IMR-90 (cell line): ENCODE measurements around the gene FOXO3. TPM values are rescaled to one million over a fixed set of nuclear protein-coding genes. Genes with fewer than 3 reads are reported as not detected.
A peak's percentile ranks its signal among the peaks of the same experiment; 100 is the strongest.

Source experiments
- ATAC-seq: fragments of 200-7000 bp; cut with Tn5 transposase; 2 replicates; pipeline ENCODE4 v1.9.1; 2020; ENCODE audit warnings: low read depth, mild to moderate bottlenecking, moderate library complexity
- BruUV-seq: library from RNA; stranded (reverse); fragments of 400-500 nt; replicated peaks from 2 replicates; lab custom pipeline; 2021; lab: Mats Ljungman, UMichigan
- CTCF ChIA-PET: fragments of 300-600 bp; formaldehyde crosslinking; extraction: SDS; loops from one replicate; lab custom pipeline; 2021; ENCODE audit warnings: antibody characterized with exemption; lab: Yijun Ruan, JAX
- POLR2A ChIA-PET: fragments of 300-600 bp; sonication (Branson Sonifier 250); formaldehyde crosslinking; loops from one replicate; lab custom pipeline; 2022; ENCODE audit warnings: antibody characterized with exemption; ENCODE audit not compliant: unreplicated experiment; lab: Charles Lee
- DNase-seq: peaks from one replicate; pipeline ENCODE4 v3.0.0; 2013
- H2AFZ ChIP-seq: replicated peaks from 2 replicates; pipeline ENCODE3; 2013; ENCODE audit warnings: low read length, mild to moderate bottlenecking; ENCODE audit not compliant: poor library complexity
- H2AK5ac ChIP-seq: 2 replicates; pipeline ENCODE4 v1.6.1; 2013; ENCODE audit warnings: low read depth, low read length, inconsistent platforms
- H2AK9ac ChIP-seq: replicated peaks from 2 replicates; pipeline ENCODE3; 2013; ENCODE audit warnings: mild to moderate bottlenecking, low read depth, low read length, moderate library complexity; ENCODE audit not compliant: poor library complexity
- H2BK120ac ChIP-seq: 2 replicates; pipeline ENCODE4 v1.6.1; 2013; ENCODE audit warnings: low read depth, low read length, inconsistent platforms
- H2BK15ac ChIP-seq: 3 replicates; pipeline ENCODE4 v1.6.1; 2013; ENCODE audit warnings: low read depth, low read length, inconsistent platforms
- H2BK20ac ChIP-seq: 2 replicates; pipeline ENCODE4 v1.6.1; 2013; ENCODE audit warnings: low read depth, mild to moderate bottlenecking, inconsistent platforms, low read length, moderate library complexity
- H2BK5ac ChIP-seq: 2 replicates; pipeline ENCODE4 v1.6.1; 2013; ENCODE audit warnings: mild to moderate bottlenecking, low read depth, low read length, inconsistent platforms; ENCODE audit not compliant: poor library complexity, severe bottlenecking
- H3K14ac ChIP-seq: replicated peaks from 2 replicates; pipeline ENCODE4 v1.6.1; 2013; ENCODE audit warnings: low read depth, low read length, inconsistent platforms
- H3K18ac ChIP-seq: 2 replicates; pipeline ENCODE4 v1.6.1; 2013; ENCODE audit warnings: low read depth, low read length, control low read depth
- H3K23ac ChIP-seq: 2 replicates; pipeline ENCODE4 v1.6.1; 2013; ENCODE audit warnings: low read depth, low read length, inconsistent platforms
- H3K27ac ChIP-seq: 2 replicates; pipeline ENCODE4 v1.5.1; 2013; ENCODE audit warnings: mild to moderate bottlenecking, control low read depth, low read length; ENCODE audit not compliant: insufficient read depth
- H3K27me3 ChIP-seq: 2 replicates; pipeline ENCODE4 v1.6.1; 2013; ENCODE audit warnings: low read length; ENCODE audit not compliant: control insufficient read depth, insufficient read depth
- H3K36me3 ChIP-seq: 2 replicates; pipeline ENCODE4 v1.6.1; 2013; ENCODE audit warnings: low read length, mixed read lengths; ENCODE audit not compliant: control insufficient read depth, insufficient read depth
- H3K4ac ChIP-seq: 2 replicates; pipeline ENCODE4 v1.6.1; 2013; ENCODE audit warnings: low read depth, low read length, inconsistent platforms
- H3K4me1 ChIP-seq: 2 replicates; pipeline ENCODE4 v1.6.1; 2013; ENCODE audit warnings: low read length, mixed read lengths; ENCODE audit not compliant: control insufficient read depth, insufficient read depth
- H3K4me2 ChIP-seq: 2 replicates; pipeline ENCODE4 v1.6.1; 2013; ENCODE audit warnings: low read depth, mild to moderate bottlenecking, control low read depth, low read length, moderate library complexity
- H3K4me3 ChIP-seq: 2 replicates; pipeline ENCODE4 v1.5.1; 2013; ENCODE audit warnings: low read depth, mild to moderate bottlenecking, control low read depth, low read length, moderate library complexity; ENCODE audit not compliant: insufficient read depth
- H3K56ac ChIP-seq: 2 replicates; pipeline ENCODE4 v1.6.1; 2013; ENCODE audit warnings: low read length, inconsistent platforms; ENCODE audit not compliant: insufficient read depth; ENCODE audit errors: extremely low read depth
- H3K79me1 ChIP-seq, 2 experiments: 2 replicates each; pipeline ENCODE4 v1.6.1; 2013; ENCODE audit warnings: low read length in 2 of 2, inconsistent platforms in 1 of 2, low read depth in 1 of 2
- H3K9ac ChIP-seq: 2 replicates; pipeline ENCODE4 v1.6.1; 2013; ENCODE audit warnings: low read depth, low read length, control low read depth
- H3K9me1 ChIP-seq: 2 replicates; pipeline ENCODE4 v1.6.1; 2013; ENCODE audit warnings: low read length, inconsistent platforms; ENCODE audit not compliant: insufficient read depth
- H3K9me3 ChIP-seq: 2 replicates; pipeline ENCODE4 v1.6.1; 2013; ENCODE audit warnings: low read length; ENCODE audit not compliant: control insufficient read depth, insufficient read depth
- H4K20me1 ChIP-seq: 2 replicates; pipeline ENCODE4 v1.6.1; 2013; ENCODE audit warnings: low read length, inconsistent platforms; ENCODE audit not compliant: insufficient read depth
- H4K5ac ChIP-seq: 2 replicates; pipeline ENCODE4 v1.6.1; 2013; ENCODE audit warnings: mild to moderate bottlenecking, low read depth, low read length, control low read depth
- H4K8ac ChIP-seq, 2 experiments: 2 replicates each; pipeline ENCODE4 v1.6.1; 2013; ENCODE audit warnings: low read depth in 2 of 2, low read length in 2 of 2, control low read depth in 1 of 2, inconsistent platforms in 1 of 2
- H4K91ac ChIP-seq: 2 replicates; pipeline ENCODE4 v1.6.1; 2013; ENCODE audit warnings: low read depth, low read length, inconsistent platforms; ENCODE audit not compliant: insufficient read depth
- BHLHE40 ChIP-seq: fragments of 150-350 bp; IDR thresholded peaks from 2 replicates; pipeline ENCODE4 v1.6.1; 2016; ENCODE audit warnings: mild to moderate bottlenecking, low read depth, low read length
- CEBPB ChIP-seq: IDR thresholded peaks from 2 replicates; pipeline ENCODE4 v1.6.1; 2012; ENCODE audit warnings: low read depth, low read length, improper control_type of control experiment
- CHD1 ChIP-seq: IDR thresholded peaks from 2 replicates; pipeline ENCODE4 v1.6.1; 2012; ENCODE audit warnings: low read depth, low read length, improper control_type of control experiment
- CTCF ChIP-seq: conservative IDR thresholded peaks from 2 replicates; pipeline ENCODE4 v1.5.1; 2012; ENCODE audit warnings: mild to moderate bottlenecking, low read depth, low read length, improper control_type of control experiment
- ELK1 ChIP-seq: fragments of 150-350 bp; IDR thresholded peaks from 2 replicates; pipeline ENCODE4 v1.6.1; 2016; ENCODE audit warnings: low read depth, mild to moderate bottlenecking, low read length, moderate library complexity, borderline replicate concordance
- FOS ChIP-seq: fragments of 150-350 bp; IDR thresholded peaks from 2 replicates; pipeline ENCODE4 v1.6.1; 2016; ENCODE audit warnings: low read depth, low read length
- MAFK ChIP-seq: IDR thresholded peaks from 2 replicates; pipeline ENCODE4 v1.6.1; 2012; ENCODE audit warnings: low read depth, low read length, improper control_type of control experiment
- MAZ ChIP-seq: IDR thresholded peaks from 2 replicates; pipeline ENCODE4 v1.6.1; 2012; ENCODE audit warnings: low read depth, mild to moderate bottlenecking, low read length, improper control_type of control experiment, moderate library complexity, borderline replicate concordance
- MXI1 ChIP-seq: IDR thresholded peaks from 2 replicates; pipeline ENCODE4 v1.6.1; 2012; ENCODE audit warnings: low read depth, mild to moderate bottlenecking, low read length, moderate library complexity, borderline replicate concordance
- POLR2A ChIP-seq: IDR thresholded peaks from 2 replicates; pipeline ENCODE4 v1.6.1; 2012; ENCODE audit warnings: mild to moderate bottlenecking, low read depth, low read length
- RAD21 ChIP-seq: IDR thresholded peaks from 2 replicates; pipeline ENCODE4 v1.6.1; 2012; ENCODE audit warnings: low read length, improper control_type of control experiment
- RCOR1 ChIP-seq: IDR thresholded peaks from 2 replicates; pipeline ENCODE4 v1.6.1; 2012; ENCODE audit warnings: mild to moderate bottlenecking, low read length, improper control_type of control experiment; ENCODE audit not compliant: insufficient replicate concordance
- RFX5 ChIP-seq: IDR thresholded peaks from 2 replicates; pipeline ENCODE4 v1.8.0; 2012; ENCODE audit warnings: low read depth, mild to moderate bottlenecking, low read length, moderate library complexity
- SMC3 ChIP-seq: fragments of 150-350 bp; IDR thresholded peaks from 2 replicates; pipeline ENCODE4 v1.6.1; 2016; ENCODE audit warnings: low read depth, mild to moderate bottlenecking, antibody characterized with exemption, low read length, moderate library complexity
- USF2 ChIP-seq: fragments of 150-350 bp; IDR thresholded peaks from 2 replicates; pipeline ENCODE4 v1.6.1; 2017; ENCODE audit warnings: mild to moderate bottlenecking, antibody characterized with exemption, low read length, low read depth
- WGBS, 2 experiments: methylation state at CpG; one replicate each; pipeline versions ENCODE4 v1.1.5 to v1.1.7; 2013; ENCODE audit warnings: missing lambda C conversion rate in 2 of 2; ENCODE audit not compliant: insufficient read length in 1 of 2; ENCODE audit errors: extremely low coverage in 2 of 2; 5-methylcytosine and 5-hydroxymethylcytosine counted together
- dilution Hi-C: fragments of 300-500 bp; cut with HindIII; formaldehyde crosslinking; loops from one replicate; pipeline ENCODE4 v1.14.3; 2018; ENCODE audit warnings: low sequenced_read_pairs; ENCODE audit not compliant: unreplicated experiment
- in situ Hi-C: fragments of 300-500 bp; cut with MboI; formaldehyde crosslinking; loops from 3 replicates; pipeline ENCODE4 v1.14.3; 2019; ENCODE audit warnings: low sequenced_read_pairs, inconsistent platforms, mixed read lengths
- intact Hi-C: fragments of 100-400 bp; cut with micrococcal nuclease; formaldehyde crosslinking; loops from 2 replicates; pipeline ENCODE4 v1.10.0; 2022
- polyA plus RNA-seq, 3 experiments: library from polyadenylated mRNA; depleted of rRNA; stranded (reverse); fragments of >200 nt; gene quantifications; 2 replicates each; pipeline ENCODE4 v1.2.3, GENCODE V29; 2012; ENCODE audit warnings: low replicate concordance in 1 of 3
- total RNA-seq: library from RNA; depleted of rRNA; stranded (reverse); fragments of >200 nt; gene quantifications from 2 replicates; pipeline ENCODE4 v1.2.3, GENCODE V29; 2012

The FOXO3 gene
- total and polyA plus RNA-seq, 2 of the 4 experiments (the other 2 are of a cell fraction) = 17.5 to 38.7 TPM

GRCh38 chr6:108562503-108562993, 1.8 kb downstream of the FOXO3 start:
- Histone ChIP-seq H3K56ac (peak overlapping the region; percentile 93), H3K9me3 (no peaks in the 10 kb centered on the region), H4K8ac (peak overlapping the region; percentile 67 to 68; a peak in 3 of 4 replicates), H3K79me1 (peaks cover 4 to 40% of the 10 kb centered on the region in 2 experiments; a peak in 2 of 4 replicates), H3K36me3 (peaks cover 10% of the 10 kb centered on the region), H2BK15ac (0 out of 3 replicates have a peak overlapping the region, but pooled peaks have one; percentile 3), H4K91ac (peak overlapping the region; percentile 76), H3K27me3 (no peaks in the 10 kb centered on the region), H3K4me3 (peak overlapping the region; percentile 78), H2BK120ac (peak overlapping the region; percentile 38), H3K18ac (peak overlapping the region; percentile 75), H3K4me2 (peak overlapping the region; percentile 90), H4K5ac (no peak overlapping the region), H3K9ac (peak overlapping the region; percentile 93), H2BK20ac (no peak overlapping the region), H2AK5ac (peak overlapping the region; percentile 92), H4K20me1 (peaks cover 40% of the 10 kb centered on the region), H2BK5ac (peak overlapping the region; percentile 91), H3K4me1 (peaks cover 14% of the 10 kb centered on the region), H3K14ac (peak overlapping the region; percentile 50), H3K9me1 (peaks cover 5% of the 10 kb centered on the region), H2AK9ac (peak overlapping the region; percentile 92), H3K23ac (peak overlapping the region; percentile 91), H2AFZ (peak overlapping the region; percentile 58), H3K27ac (peak overlapping the region; percentile 92), H3K4ac (peak overlapping the region; percentile 59)
- in situ Hi-C loops = no loop called here
- TF ChIP-seq CTCF (0 out of 2 replicates have a peak, but pooled peaks have one; percentile 5), MAFK (no peak), POLR2A (no peak; the same call in 1 of the 2 replicates), USF2 (peak; percentile 87), ELK1 (no peak), MXI1 (peak; percentile 86), SMC3 (peak; percentile 17; the same call in 1 of the 2 replicates), RCOR1 (no peak), RAD21 (no peak), BHLHE40 (peak; percentile 49; the same call in 1 of the 2 replicates), FOS (no peak), RFX5 (no peak), CHD1 (no peak), CEBPB (peak; percentile 84), MAZ (no peak)
- no TSS peak for BruUV-seq
- POLR2A ChIA-PET = no interaction called here
- 10% methylated on average over 2 of the region's 17 CpGs; no CpG with 5 or more reads in 1 of the 2 experiments for WGBS, 2 experiments
- CTCF ChIA-PET = interaction anchor here (0.7 kb wide), 1 partner anchor 87 kb away, joined by 3 read pairs; no protein-coding TSS in a partner anchor
- DNase-seq = peak; percentile 81
- dilution Hi-C loops = no loop called here
- intact Hi-C loops = loop anchor here (1.0 to 5.0 kb wide), 3 partner anchors 94 to 220 kb away; no protein-coding TSS in a partner anchor
- no peak for ATAC-seq
